ENCODE measurements around the gene CCM2L.

Gene CCM2L

GRCh38 chr20:32053648-32054047 is 43.4 kb downstream of the CCM2L start:
- no peak overlapping the region for H3K18ac ChIP-seq (ENCODE audit: low read depth in 1 of 2, low read length in 2 of 2)
- H2BK15ac ChIP-seq (ENCODE audit: low read depth, poor library complexity, severe bottlenecking) = no peak overlapping the region
- WGBS = 78% methylated on average over 3 of the region's 3 CpGs
- no peak overlapping the region for H2BK12ac ChIP-seq (ENCODE audit: low read length in 2 of 2)
- H3K14ac ChIP-seq (ENCODE audit: low read length in 2 of 2) = no peak overlapping the region
- no peak overlapping the region for H2BK5ac ChIP-seq (ENCODE audit: low read depth, low read length, poor library complexity, severe bottlenecking)
- H2AK5ac ChIP-seq (ENCODE audit: low read length, severe bottlenecking) = no peak overlapping the region
- no peak overlapping the region for H3K4me3 ChIP-seq (ENCODE audit: insufficient read depth in 1 of 2, low read depth in 1 of 2, low read length in 2 of 2)
- peaks cover 0 to 3% of the 10 kb centered on the region in 2 experiments for H3K36me3 ChIP-seq (ENCODE audit: control insufficient read depth in 1 of 2, insufficient read depth in 2 of 2, low read depth in 1 of 2, low read length in 2 of 2)
- H2BK120ac ChIP-seq (ENCODE audit: low read depth, low read length) = no peak overlapping the region
- no peak for DNase-seq
- H3K9ac ChIP-seq (ENCODE audit: low read length) = no peak overlapping the region
- H3K4me1 ChIP-seq (ENCODE audit: control insufficient read depth, insufficient read depth, low read depth, low read length) = peaks cover 8% of the 10 kb centered on the region
- no peak overlapping the region for H3K23ac ChIP-seq (ENCODE audit: low read length in 2 of 2)
- no peaks in the 10 kb centered on the region for H3K9me3 ChIP-seq (ENCODE audit: control insufficient read depth, low read length)
- H3K27ac ChIP-seq (ENCODE audit: low read length, poor library complexity, severe bottlenecking) = no peak overlapping the region
- H2AFZ ChIP-seq (ENCODE audit: low read depth, low read length) = no peak overlapping the region
- no peak overlapping the region for H4K91ac ChIP-seq (ENCODE audit: low read length)
- no peak overlapping the region for H3K4me2 ChIP-seq (ENCODE audit: low read length, poor library complexity, severe bottlenecking)
- peaks cover 76 to 87% of the 10 kb centered on the region in 2 experiments for H3K27me3 ChIP-seq (ENCODE audit: control insufficient read depth in 1 of 2, insufficient read depth in 1 of 2, low read length in 2 of 2)
- H4K8ac ChIP-seq (ENCODE audit: low read length) = no peak overlapping the region
- H3K4ac ChIP-seq (ENCODE audit: low read depth in 1 of 2, low read length in 2 of 2) = no peak overlapping the region
- H3K79me1 ChIP-seq (replicated peaks; ENCODE audit: low read length, poor library complexity, severe bottlenecking) = no peaks in the 10 kb centered on the region

DNA sequence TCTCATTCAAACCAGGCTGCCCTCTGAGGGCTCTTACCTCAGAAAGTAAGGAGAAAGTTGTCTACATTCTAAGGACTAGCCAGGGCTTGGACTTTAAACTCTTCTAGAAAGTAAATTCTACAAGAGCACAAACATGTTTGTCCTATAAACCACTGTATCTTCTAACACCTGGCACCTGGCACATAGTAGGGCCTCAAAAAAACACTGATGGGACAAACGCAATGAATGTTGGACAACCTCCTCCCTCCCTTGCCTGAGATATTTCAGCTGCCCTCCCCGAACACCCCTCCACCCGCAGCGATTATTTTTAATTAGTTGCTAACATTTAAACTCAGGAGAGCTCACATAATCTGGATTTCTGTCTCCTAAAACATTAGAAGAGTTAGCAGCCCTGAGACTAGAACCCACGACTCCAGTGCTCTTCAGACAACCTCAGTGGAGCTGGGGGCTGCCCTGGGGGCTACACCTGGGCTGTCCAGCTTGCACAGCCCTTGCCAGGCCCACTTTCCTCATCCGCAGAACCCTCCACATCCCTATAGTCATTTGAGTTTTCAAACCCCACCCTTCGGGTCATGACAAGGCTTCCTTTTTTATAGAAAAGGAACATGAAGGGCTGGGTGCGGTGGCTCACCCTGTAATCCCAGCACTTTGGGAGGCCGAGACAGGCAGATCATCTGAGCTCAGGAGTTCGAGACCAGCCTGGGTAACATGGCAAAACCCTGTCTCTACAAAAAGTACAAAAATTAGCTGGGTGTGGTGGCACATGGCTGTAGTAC is 46.7 kb downstream of the CCM2L start:
- Histone ChIP-seq H2BK15ac (ENCODE audit: low read depth, poor library complexity, severe bottlenecking) (no peak overlapping the region), H3K36me3 (ENCODE audit: control insufficient read depth in 1 of 2, insufficient read depth in 2 of 2, low read depth in 1 of 2, low read length in 2 of 2) (no peaks in the 10 kb centered on the region), H4K8ac (ENCODE audit: low read length) (no peak overlapping the region), H3K4me1 (ENCODE audit: control insufficient read depth, insufficient read depth, low read depth, low read length) (peaks cover 4% of the 10 kb centered on the region), H3K4me2 (ENCODE audit: low read length, poor library complexity, severe bottlenecking) (no peak overlapping the region), H2BK5ac (ENCODE audit: low read depth, low read length, poor library complexity, severe bottlenecking) (no peak overlapping the region), H4K91ac (ENCODE audit: low read length) (no peak overlapping the region), H2AFZ (ENCODE audit: low read depth, low read length) (no peak overlapping the region), H2BK120ac (ENCODE audit: low read depth, low read length) (no peak overlapping the region), H2AK5ac (ENCODE audit: low read length, severe bottlenecking) (no peak overlapping the region), H3K23ac (ENCODE audit: low read length in 2 of 2) (no peak overlapping the region), H3K18ac (ENCODE audit: low read depth in 1 of 2, low read length in 2 of 2) (no peak overlapping the region), H3K27ac (ENCODE audit: low read length, poor library complexity, severe bottlenecking) (no peak overlapping the region), H3K4me3 (ENCODE audit: insufficient read depth in 1 of 2, low read depth in 1 of 2, low read length in 2 of 2) (no peak overlapping the region), H3K79me1 (replicated peaks; ENCODE audit: low read length, poor library complexity, severe bottlenecking) (no peaks in the 10 kb centered on the region), H3K4ac (ENCODE audit: low read depth in 1 of 2, low read length in 2 of 2) (no peak overlapping the region), H3K14ac (ENCODE audit: low read length in 2 of 2) (no peak overlapping the region), H2BK12ac (ENCODE audit: low read length in 2 of 2) (no peak overlapping the region), H3K9me3 (ENCODE audit: control insufficient read depth, low read length) (no peaks in the 10 kb centered on the region), H3K27me3 (ENCODE audit: control insufficient read depth in 1 of 2, insufficient read depth in 1 of 2, low read length in 2 of 2) (peaks cover 59 to 84% of the 10 kb centered on the region in 2 experiments), H3K9ac (ENCODE audit: low read length) (no peak overlapping the region)
- WGBS = 70% methylated on average over 10 of the region's 10 CpGs
- no peak for DNase-seq

DNA sequence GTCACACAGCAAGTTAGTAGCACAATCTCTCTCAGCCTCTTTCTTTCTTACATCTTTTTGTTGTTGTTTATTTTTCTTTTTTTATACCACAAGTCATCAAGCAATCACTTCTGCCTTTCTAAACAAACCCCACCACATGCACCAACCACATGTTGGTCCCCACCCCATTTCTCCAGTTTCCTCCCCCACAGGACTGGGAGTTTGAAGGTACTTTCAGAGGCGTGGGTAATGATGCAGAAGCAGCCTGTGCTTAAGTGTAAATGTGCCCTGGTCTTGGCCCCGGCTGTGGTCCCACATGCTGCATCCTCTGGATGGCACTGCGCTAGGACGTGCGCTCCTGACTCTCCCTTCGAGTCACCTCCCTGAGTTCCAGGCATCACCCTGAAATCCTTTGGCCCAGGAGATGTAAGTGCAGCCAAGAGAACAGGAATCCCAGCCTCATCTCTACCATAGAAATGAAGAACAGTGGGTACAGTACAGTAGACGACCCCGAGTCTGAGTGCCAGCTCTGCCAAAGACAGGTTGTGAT is 47.5 kb downstream of the CCM2L start:
- H3K4ac ChIP-seq (ENCODE audit: low read depth in 1 of 2, low read length in 2 of 2) = no peak overlapping the region
- no peak overlapping the region for H3K18ac ChIP-seq (ENCODE audit: low read depth in 1 of 2, low read length in 2 of 2)
- H3K4me1 ChIP-seq (ENCODE audit: control insufficient read depth, insufficient read depth, low read depth, low read length) = no peaks in the 10 kb centered on the region
- H4K8ac ChIP-seq (ENCODE audit: low read length) = no peak overlapping the region
- H3K9ac ChIP-seq (ENCODE audit: low read length) = no peak overlapping the region
- no peak overlapping the region for H2BK12ac ChIP-seq (ENCODE audit: low read length in 2 of 2)
- H2AK5ac ChIP-seq (ENCODE audit: low read length, severe bottlenecking) = no peak overlapping the region
- H3K36me3 ChIP-seq (ENCODE audit: control insufficient read depth in 1 of 2, insufficient read depth in 2 of 2, low read depth in 1 of 2, low read length in 2 of 2) = no peaks in the 10 kb centered on the region
- H2BK15ac ChIP-seq (ENCODE audit: low read depth, poor library complexity, severe bottlenecking) = no peak overlapping the region
- no peak overlapping the region for H3K23ac ChIP-seq (ENCODE audit: low read length in 2 of 2)
- 77% methylated on average over 8 of the region's 8 CpGs for WGBS
- H2AFZ ChIP-seq (ENCODE audit: low read depth, low read length) = no peak overlapping the region
- no peak overlapping the region for H4K91ac ChIP-seq (ENCODE audit: low read length)
- no peak overlapping the region for H2BK5ac ChIP-seq (ENCODE audit: low read depth, low read length, poor library complexity, severe bottlenecking)
- DNase-seq = no peak
- peaks cover 56 to 83% of the 10 kb centered on the region in 2 experiments for H3K27me3 ChIP-seq (ENCODE audit: control insufficient read depth in 1 of 2, insufficient read depth in 1 of 2, low read length in 2 of 2)
- H3K79me1 ChIP-seq (replicated peaks; ENCODE audit: low read length, poor library complexity, severe bottlenecking) = no peaks in the 10 kb centered on the region
- no peak overlapping the region for H2BK120ac ChIP-seq (ENCODE audit: low read depth, low read length)
- no peak overlapping the region for H3K4me2 ChIP-seq (ENCODE audit: low read length, poor library complexity, severe bottlenecking)
- H3K9me3 ChIP-seq (ENCODE audit: control insufficient read depth, low read length) = no peaks in the 10 kb centered on the region
- no peak overlapping the region for H3K14ac ChIP-seq (ENCODE audit: low read length in 2 of 2)
- no peak overlapping the region for H3K4me3 ChIP-seq (ENCODE audit: insufficient read depth in 1 of 2, low read depth in 1 of 2, low read length in 2 of 2)
- H3K27ac ChIP-seq (ENCODE audit: low read length, poor library complexity, severe bottlenecking) = no peak overlapping the region

GRCh38 chr20:32059189-32059588 is 49.0 kb downstream of the CCM2L start:
- Histone ChIP-seq H3K79me1 (replicated peaks; ENCODE audit: low read length, poor library complexity, severe bottlenecking) (no peaks in the 10 kb centered on the region), H2AK5ac (ENCODE audit: low read length, severe bottlenecking) (no peak overlapping the region), H2BK120ac (ENCODE audit: low read depth, low read length) (no peak overlapping the region), H3K36me3 (ENCODE audit: control insufficient read depth in 1 of 2, insufficient read depth in 2 of 2, low read depth in 1 of 2, low read length in 2 of 2) (no peaks in the 10 kb centered on the region), H2BK15ac (ENCODE audit: low read depth, poor library complexity, severe bottlenecking) (no peak overlapping the region), H3K27ac (ENCODE audit: low read length, poor library complexity, severe bottlenecking) (no peak overlapping the region), H3K4me2 (ENCODE audit: low read length, poor library complexity, severe bottlenecking) (no peak overlapping the region), H3K4ac (ENCODE audit: low read depth in 1 of 2, low read length in 2 of 2) (no peak overlapping the region), H4K8ac (ENCODE audit: low read length) (no peak overlapping the region), H4K91ac (ENCODE audit: low read length) (no peak overlapping the region), H2BK12ac (ENCODE audit: low read length in 2 of 2) (no peak overlapping the region), H3K4me1 (ENCODE audit: control insufficient read depth, insufficient read depth, low read depth, low read length) (no peaks in the 10 kb centered on the region), H2BK5ac (ENCODE audit: low read depth, low read length, poor library complexity, severe bottlenecking) (no peak overlapping the region), H3K23ac (ENCODE audit: low read length in 2 of 2) (no peak overlapping the region), H3K27me3 (ENCODE audit: control insufficient read depth in 1 of 2, insufficient read depth in 1 of 2, low read length in 2 of 2) (peaks cover 51 to 80% of the 10 kb centered on the region in 2 experiments), H3K14ac (ENCODE audit: low read length in 2 of 2) (no peak overlapping the region), H2AFZ (ENCODE audit: low read depth, low read length) (no peak overlapping the region), H3K18ac (ENCODE audit: low read depth in 1 of 2, low read length in 2 of 2) (no peak overlapping the region), H3K9me3 (ENCODE audit: control insufficient read depth, low read length) (no peaks in the 10 kb centered on the region), H3K9ac (ENCODE audit: low read length) (no peak overlapping the region), H3K4me3 (ENCODE audit: insufficient read depth in 1 of 2, low read depth in 1 of 2, low read length in 2 of 2) (no peak overlapping the region)
- 80% methylated on average over 1 of the region's 1 CpG for WGBS
- no peak for DNase-seq
